PC-9 (cell line): ENCODE measurements around the gene ZNF674. TPM values are rescaled to one million over a fixed set of nuclear protein-coding genes. Genes with fewer than 3 reads are reported as not detected.

Experiments used
- BruUV-seq: library from RNA; stranded (reverse); fragments of 400-500 nt; replicated peaks from 2 replicates; lab custom pipeline; 2021; lab: Mats Ljungman, UMichigan
- CTCF ChIA-PET: fragments of 300-600 bp; sonication (Branson Sonifier 250); formaldehyde crosslinking; loops from one replicate; lab custom pipeline; 2022; ENCODE audit warnings: antibody characterized with exemption; lab: Charles Lee
- POLR2A ChIA-PET: fragments of 300-600 bp; sonication (Branson Sonifier 250); formaldehyde crosslinking; loops from one replicate; lab custom pipeline; 2022; ENCODE audit warnings: antibody characterized with exemption; ENCODE audit not compliant: unreplicated experiment; lab: Charles Lee
- DNase-seq, 2 experiments: peaks; one replicate each; pipeline versions ENCODE4 v3.0.0 to v3.0.0-alpha.2; 2015 to 2022; ENCODE audit warnings: mixed read lengths in 1 of 2
- H2AFZ ChIP-seq: fragments of 200-600 bp; sonication (generic); 2 replicates; pipeline ENCODE4 v1.8.1; 2017; ENCODE audit warnings: antibody characterized with exemption
- H3F3A ChIP-seq: fragments of 200-600 bp; sonication (generic); 2 replicates; pipeline ENCODE4 v1.8.1; 2017; ENCODE audit warnings: antibody characterized with exemption, mild to moderate bottlenecking, low read depth; ENCODE audit not compliant: insufficient read depth
- H3K27ac ChIP-seq: fragments of 200-600 bp; sonication (generic); 2 replicates; pipeline ENCODE4 v1.6.1; 2016; ENCODE audit warnings: mixed run types
- H3K27me3 ChIP-seq: fragments of 200-600 bp; sonication (generic); 2 replicates; pipeline ENCODE4 v1.6.1; 2016; ENCODE audit warnings: low read depth, mixed run types; ENCODE audit not compliant: insufficient read depth
- H3K36me3 ChIP-seq: fragments of 200-600 bp; sonication (generic); 2 replicates; pipeline ENCODE4 v1.6.1; 2016; ENCODE audit warnings: low read depth, mixed run types
- H3K4me1 ChIP-seq: fragments of 200-600 bp; sonication (generic); replicated peaks from 2 replicates; pipeline ENCODE4 v1.6.1; 2016; ENCODE audit warnings: mixed run types; ENCODE audit not compliant: insufficient read depth
- H3K4me2 ChIP-seq: fragments of 200-600 bp; sonication (generic); 2 replicates; pipeline ENCODE4 v1.6.1; 2017; ENCODE audit warnings: mixed run types
- H3K4me3 ChIP-seq: fragments of 200-600 bp; sonication (generic); 2 replicates; pipeline ENCODE4 v1.6.1; 2016; ENCODE audit warnings: mixed run types
- H3K79me2 ChIP-seq: fragments of 200-600 bp; sonication (generic); 2 replicates; pipeline ENCODE4 v1.6.1; 2017; ENCODE audit warnings: low read depth, mixed run types
- H3K9me2 ChIP-seq: fragments of 200-600 bp; sonication (generic); 2 replicates; pipeline ENCODE4 v1.8.1; 2017; ENCODE audit warnings: mild to moderate bottlenecking; ENCODE audit not compliant: insufficient read depth
- H3K9me3 ChIP-seq: fragments of 200-600 bp; sonication (generic); 2 replicates; pipeline ENCODE4 v1.8.1; 2016; ENCODE audit warnings: low read depth; ENCODE audit not compliant: insufficient read depth
- H4K20me1 ChIP-seq: fragments of 200-600 bp; sonication (generic); 2 replicates; pipeline ENCODE4 v1.8.1; 2017; ENCODE audit not compliant: insufficient read depth
- EZH2 ChIP-seq: fragments of 200-600 bp; sonication (generic); IDR thresholded peaks from 2 replicates; pipeline ENCODE4 v1.8.0; 2017; ENCODE audit warnings: antibody characterized with exemption, low read depth
- intact Hi-C: fragments of 100-400 bp; cut with micrococcal nuclease; formaldehyde crosslinking; loops from one replicate; pipeline ENCODE4 v1.10.0; 2022; ENCODE audit not compliant: unreplicated experiment
- total RNA-seq: library from RNA; stranded (reverse); gene quantifications from 2 replicates; pipeline ENCODE4 v1.2.3, GENCODE V29; 2021
- TF ChIP-seq, protein P1 (sequence below): fragments of 200-600 bp; sonication (generic); conservative IDR thresholded peaks from 2 replicates; pipeline ENCODE4 v1.6.1; 2017; ENCODE audit warnings: mixed run types, antibody characterized with exemption, mild to moderate bottlenecking, moderate library complexity

Gene ZNF674
- total RNA-seq, 1 experiment from 2014 or later, result 3.9 TPM

DNA sequence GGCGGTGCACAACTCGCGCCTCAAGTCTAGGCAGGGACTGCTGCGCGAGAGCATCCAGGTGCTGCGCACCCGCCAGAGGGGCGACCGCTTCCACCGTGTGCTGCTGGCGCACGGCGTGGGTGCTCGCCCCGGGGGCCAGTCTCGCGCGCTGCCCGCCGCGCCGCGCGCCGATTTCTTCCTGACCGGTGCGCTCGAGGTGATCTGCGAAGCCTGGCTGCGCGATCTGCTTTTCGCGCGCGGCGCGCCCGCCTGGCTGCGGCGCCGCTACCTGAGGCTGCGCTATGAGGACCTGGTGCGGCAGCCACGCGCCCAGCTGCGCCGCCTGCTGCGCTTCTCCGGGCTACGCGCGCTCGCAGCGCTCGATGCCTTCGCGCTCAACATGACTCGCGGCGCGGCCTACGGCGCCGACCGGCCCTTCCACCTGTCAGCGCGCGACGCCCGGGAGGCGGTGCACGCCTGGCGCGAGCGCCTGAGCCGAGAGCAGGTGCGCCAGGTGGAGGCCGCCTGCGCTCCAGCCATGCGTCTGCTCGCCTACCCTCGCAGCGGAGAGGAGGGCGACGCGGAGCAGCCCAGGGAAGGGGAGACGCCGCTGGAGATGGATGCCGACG lies 29.7 kb upstream of the ZNF674 start:
- intact Hi-C loops, result no loop called here
- Histone ChIP-seq H2AFZ (no peak overlapping the region), H3K79me2 (no peaks in the 10 kb centered on the region), H3K9me3 (no peaks in the 10 kb centered on the region), H3K4me3 (no peak overlapping the region), H3F3A (no peaks in the 10 kb centered on the region), H3K9me2 (no peaks in the 10 kb centered on the region), H3K4me1 (no peaks in the 10 kb centered on the region), H3K27ac (no peak overlapping the region), H3K4me2 (no peak overlapping the region), H3K36me3 (no peaks in the 10 kb centered on the region), H3K27me3 (no peaks in the 10 kb centered on the region), H4K20me1 (no peaks in the 10 kb centered on the region)
- ChIA-PET CTCF (no interaction called here), POLR2A (no interaction called here)
- TF ChIP-seq, protein P1, sequence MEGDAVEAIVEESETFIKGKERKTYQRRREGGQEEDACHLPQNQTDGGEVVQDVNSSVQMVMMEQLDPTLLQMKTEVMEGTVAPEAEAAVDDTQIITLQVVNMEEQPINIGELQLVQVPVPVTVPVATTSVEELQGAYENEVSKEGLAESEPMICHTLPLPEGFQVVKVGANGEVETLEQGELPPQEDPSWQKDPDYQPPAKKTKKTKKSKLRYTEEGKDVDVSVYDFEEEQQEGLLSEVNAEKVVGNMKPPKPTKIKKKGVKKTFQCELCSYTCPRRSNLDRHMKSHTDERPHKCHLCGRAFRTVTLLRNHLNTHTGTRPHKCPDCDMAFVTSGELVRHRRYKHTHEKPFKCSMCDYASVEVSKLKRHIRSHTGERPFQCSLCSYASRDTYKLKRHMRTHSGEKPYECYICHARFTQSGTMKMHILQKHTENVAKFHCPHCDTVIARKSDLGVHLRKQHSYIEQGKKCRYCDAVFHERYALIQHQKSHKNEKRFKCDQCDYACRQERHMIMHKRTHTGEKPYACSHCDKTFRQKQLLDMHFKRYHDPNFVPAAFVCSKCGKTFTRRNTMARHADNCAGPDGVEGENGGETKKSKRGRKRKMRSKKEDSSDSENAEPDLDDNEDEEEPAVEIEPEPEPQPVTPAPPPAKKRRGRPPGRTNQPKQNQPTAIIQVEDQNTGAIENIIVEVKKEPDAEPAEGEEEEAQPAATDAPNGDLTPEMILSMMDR, result no peak
- TF ChIP-seq EZH2, result no peak
- DNase-seq, result no peak
- no TSS peak for BruUV-seq

DNA sequence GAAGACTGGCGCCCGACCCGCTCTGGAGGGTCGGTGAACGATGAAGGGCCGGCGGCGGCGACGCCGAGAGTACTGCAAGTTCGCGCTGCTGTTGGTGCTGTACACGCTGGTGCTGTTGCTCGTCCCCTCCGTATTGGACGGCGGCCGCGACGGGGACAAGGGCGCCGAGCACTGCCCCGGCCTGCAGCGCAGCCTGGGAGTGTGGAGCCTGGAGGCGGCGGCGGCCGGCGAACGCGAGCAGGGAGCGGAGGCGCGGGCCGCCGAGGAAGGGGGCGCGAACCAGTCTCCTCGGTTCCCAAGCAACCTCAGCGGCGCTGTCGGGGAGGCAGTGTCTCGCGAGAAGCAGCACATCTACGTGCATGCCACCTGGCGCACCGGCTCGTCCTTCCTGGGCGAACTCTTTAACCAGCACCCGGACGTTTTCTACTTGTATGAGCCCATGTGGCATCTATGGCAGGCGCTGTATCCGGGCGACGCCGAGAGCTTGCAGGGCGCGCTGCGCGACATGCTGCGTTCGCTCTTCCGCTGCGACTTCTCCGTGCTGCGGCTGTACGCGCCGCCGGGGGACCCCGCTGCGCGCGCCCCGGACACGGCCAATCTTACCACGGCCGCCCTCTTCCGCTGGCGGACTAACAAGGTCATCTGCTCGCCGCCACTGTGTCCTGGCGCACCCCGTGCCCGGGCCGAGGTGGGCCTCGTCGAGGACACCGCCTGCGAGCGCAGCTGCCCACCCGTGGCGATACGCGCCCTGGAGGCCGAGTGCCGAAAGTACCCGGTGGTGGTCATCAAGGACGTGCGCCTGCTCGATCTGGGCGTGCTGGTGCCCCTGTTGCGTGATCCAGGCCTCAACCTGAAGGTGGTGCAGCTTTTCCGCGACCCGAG lies 28.9 kb upstream of the ZNF674 start:
- peak overlapping the region; percentile 53; the same call in 1 of the 2 replicates for H3K4me3 ChIP-seq
- H3K27ac ChIP-seq, result no peak overlapping the region
- no peaks in the 10 kb centered on the region for H3K4me1 ChIP-seq
- H3K9me3 ChIP-seq, result no peaks in the 10 kb centered on the region
- H3K4me2 ChIP-seq, result peak overlapping the region; percentile 61
- TF ChIP-seq, protein P1, result no peak
- TF ChIP-seq EZH2, result no peak
- ChIA-PET CTCF (no interaction called here), POLR2A (no interaction called here)
- H4K20me1 ChIP-seq, result no peaks in the 10 kb centered on the region
- H3K79me2 ChIP-seq, result no peaks in the 10 kb centered on the region
- H2AFZ ChIP-seq, result peak overlapping the region; percentile 62; the same call in 1 of the 2 replicates
- no peaks in the 10 kb centered on the region for H3K36me3 ChIP-seq
- peak in 1 of 2 experiments; percentile 31 for DNase-seq
- BruUV-seq, result no TSS peak
- intact Hi-C loops, result no loop called here
- no peaks in the 10 kb centered on the region for H3K9me2 ChIP-seq
- H3F3A ChIP-seq, result no peaks in the 10 kb centered on the region
- H3K27me3 ChIP-seq, result no peaks in the 10 kb centered on the region

DNA sequence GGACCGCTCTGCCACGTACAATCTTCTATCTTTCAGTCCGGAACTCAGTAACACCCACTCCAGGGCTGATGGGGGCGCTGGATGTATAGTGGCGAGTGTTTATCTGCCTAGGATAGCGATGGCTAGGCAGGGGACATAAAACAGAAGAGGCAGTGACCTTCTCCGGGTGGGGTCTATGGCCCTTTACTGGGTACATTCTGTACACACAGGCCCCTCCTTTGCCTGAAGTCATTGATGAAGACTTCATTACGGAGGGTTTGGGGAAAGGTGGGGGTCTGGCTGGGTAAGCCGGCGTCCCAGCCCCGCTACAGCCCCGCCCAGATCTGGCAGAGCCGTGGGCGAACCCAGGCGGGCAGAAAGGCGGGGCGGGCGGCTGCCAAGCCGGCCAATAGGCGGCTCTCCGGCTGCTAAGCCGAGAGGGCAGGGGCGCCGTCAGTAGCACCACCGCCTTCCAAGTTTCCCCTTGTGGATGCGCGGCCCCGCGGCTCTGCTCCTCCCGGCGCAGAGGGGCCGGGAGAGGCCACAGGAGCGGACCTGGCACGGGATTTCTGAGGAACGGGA lies 28.2 kb upstream of the ZNF674 start, which contains the start of gene CHST7:
Gene CHST7 (plus strand): TSS at position 435 of the 561 bp plus-strand sequence. CDS start 167 bp downstream, outside the sequence.
- no peak within 1 kb of the TSS for H3K27ac ChIP-seq
- ChIA-PET CTCF (no interaction called here), POLR2A (no interaction called here)
- intact Hi-C loops, result no loop called here
- H3F3A ChIP-seq, result no peaks in the 10 kb centered on the region
- H3K9me3 ChIP-seq, result no peaks in the 10 kb centered on the region
- H3K4me1 ChIP-seq, result no peaks in the 10 kb centered on the region
- no peaks in the 10 kb centered on the region for H4K20me1 ChIP-seq
- no peaks in the 10 kb centered on the region for H3K9me2 ChIP-seq
- BruUV-seq, result no TSS peak
- peak within 1 kb of the TSS; percentile 61 for H3K4me2 ChIP-seq
- no peaks in the 10 kb centered on the region for H3K36me3 ChIP-seq
- TF ChIP-seq EZH2, result no peak
- TF ChIP-seq, protein P1, result no peak
- peak in 1 of 2 experiments; percentile 37 for DNase-seq
- peak within 1 kb of the TSS; percentile 53; the same call in 1 of the 2 replicates for H3K4me3 ChIP-seq
- no peaks in the 10 kb centered on the region for H3K27me3 ChIP-seq
- H3K79me2 ChIP-seq, result no peaks in the 10 kb centered on the region
- peak within 1 kb of the TSS; percentile 62 for H2AFZ ChIP-seq
